Measurements from ENCODE around the gene CRYAA.
"Not testable (repeated sequence)": the region's sequence is repeated elsewhere in the genome, so short reads cannot be mapped to it uniquely, and the experiment has no call there.

The CRYAA gene, protein sequence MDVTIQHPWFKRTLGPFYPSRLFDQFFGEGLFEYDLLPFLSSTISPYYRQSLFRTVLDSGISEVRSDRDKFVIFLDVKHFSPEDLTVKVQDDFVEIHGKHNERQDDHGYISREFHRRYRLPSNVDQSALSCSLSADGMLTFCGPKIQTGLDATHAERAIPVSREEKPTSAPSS

DNA sequence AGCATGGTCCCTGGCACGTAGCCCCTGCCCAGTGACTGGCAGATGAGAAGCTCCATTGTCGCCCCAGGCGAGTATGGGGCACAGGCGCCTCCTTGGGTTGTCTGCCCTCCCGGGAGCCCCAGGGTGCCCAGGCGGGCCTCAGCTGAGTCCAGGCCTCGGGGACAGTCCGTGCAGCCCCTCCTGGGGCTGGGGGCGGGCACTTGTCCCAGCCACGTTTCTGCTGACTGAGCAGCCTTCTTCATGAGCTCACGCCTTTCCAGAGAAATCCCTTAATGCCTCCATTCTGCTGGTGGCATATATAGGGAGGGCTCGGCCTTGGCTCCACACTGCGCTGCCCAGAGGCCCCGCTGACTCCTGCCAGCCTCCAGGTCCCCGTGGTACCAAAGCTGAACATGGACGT, at the start of gene CRYAA:
Gene CRYAA, plus strand, starts transcription at position 301 of the 400 bp plus-strand sequence. Its CDS starts 92 bp downstream, at position 393.
- not testable (repeated sequence) for DNase-seq

DNA sequence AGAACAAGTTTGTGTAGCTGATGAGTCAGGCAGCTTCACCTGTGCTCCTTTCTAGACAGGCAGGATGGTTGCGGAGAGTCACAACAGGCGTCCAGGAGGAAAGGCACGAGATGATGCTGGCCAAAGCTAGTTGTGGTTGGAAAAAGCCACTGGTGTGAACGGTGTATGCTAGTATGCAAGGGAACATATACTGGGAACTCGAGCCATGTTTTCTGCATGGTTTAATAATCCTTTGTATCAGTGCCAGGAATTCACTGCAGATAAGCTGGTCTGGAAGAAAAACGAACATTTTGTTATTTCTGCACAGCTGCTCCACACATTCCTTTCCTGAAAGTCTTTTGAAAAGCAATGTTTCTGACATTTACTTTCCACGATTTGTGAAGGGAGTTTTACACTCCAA, 38.7 kb upstream of the CRYAA start:
- DNase-seq, result not testable (repeated sequence)

DNA sequence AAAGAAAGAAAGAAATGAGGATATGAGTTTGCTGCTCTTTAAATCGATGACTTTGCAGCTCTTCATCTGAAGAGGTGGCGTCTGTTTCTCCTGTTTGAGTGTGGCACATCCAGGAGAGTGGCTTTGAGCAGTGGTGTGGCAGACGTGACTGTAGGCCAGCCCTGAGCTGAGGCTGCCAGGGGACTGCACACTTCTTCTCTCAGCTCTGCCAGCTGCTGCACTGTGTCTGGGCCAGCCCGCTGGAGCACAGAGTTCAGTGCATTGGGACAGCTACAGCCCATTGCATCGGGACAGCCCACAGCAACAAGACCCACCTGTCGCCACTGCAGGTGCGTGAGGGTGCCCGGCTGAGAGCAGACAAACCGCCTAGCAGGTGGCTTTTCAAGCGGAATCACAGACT, 34.3 kb upstream of the CRYAA start:
- not testable (repeated sequence) for DNase-seq

DNA sequence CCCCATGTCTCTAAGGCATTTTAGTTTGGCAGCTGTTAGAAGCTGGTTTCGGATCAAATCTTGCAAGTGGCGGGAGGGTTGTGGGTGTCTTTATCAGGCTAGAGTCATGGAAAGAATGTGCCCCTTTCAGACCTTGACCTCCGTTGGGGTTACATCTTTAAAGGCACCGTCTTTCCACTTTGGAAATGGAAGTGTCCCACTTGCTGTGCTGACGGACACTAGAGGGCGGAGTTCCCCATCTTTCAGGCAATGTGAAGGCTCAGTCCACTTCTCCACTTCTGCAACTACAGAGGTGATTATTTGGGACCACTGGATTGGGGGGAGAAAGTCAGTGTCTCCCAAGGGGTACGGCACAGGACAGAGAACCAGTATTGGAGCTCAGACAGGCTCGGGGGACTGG, 29.9 kb upstream of the CRYAA start:
- DNase-seq, result not testable (repeated sequence)

DNA sequence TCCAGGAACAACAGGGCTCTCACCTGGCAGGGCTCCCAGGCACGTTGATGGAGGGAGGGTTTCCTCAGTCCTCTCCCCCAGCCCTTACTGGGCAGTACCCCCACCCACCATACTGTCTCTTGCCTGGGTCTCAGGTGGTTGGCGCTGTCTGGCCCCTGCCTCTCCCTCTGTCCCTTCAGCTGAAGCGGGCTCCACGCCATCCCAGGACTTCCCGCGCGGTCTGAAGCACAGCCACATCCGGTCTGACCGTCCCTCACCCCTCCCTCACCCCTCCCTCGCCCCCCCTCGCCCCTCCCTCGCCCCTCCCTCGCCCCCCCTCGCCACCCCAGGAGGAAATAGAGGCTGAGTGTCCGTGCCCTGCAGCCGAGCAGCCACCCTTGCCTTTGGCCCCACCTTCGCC, 27.4 kb upstream of the CRYAA start:
- DNase-seq, result not testable (repeated sequence)

DNA sequence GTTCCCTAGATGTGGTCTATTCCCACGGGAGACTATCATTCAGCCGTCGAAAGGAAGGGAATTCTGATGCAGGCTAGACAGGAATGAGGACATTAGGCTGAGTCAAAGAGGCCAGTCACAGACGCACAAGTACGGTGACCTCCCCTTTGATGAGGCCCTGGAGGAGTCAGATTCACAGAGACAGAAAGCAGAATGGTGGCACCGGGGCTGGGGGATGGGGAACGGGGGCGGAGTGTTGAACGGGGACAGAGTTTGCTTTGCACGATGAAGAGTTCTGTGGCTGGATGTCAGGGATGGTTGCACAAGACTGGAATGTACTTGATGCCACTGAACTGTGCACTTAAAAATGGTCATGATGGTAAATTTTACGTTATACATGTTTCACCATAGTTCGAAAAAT, 22.2 kb upstream of the CRYAA start:
- not testable (repeated sequence) for DNase-seq

DNA sequence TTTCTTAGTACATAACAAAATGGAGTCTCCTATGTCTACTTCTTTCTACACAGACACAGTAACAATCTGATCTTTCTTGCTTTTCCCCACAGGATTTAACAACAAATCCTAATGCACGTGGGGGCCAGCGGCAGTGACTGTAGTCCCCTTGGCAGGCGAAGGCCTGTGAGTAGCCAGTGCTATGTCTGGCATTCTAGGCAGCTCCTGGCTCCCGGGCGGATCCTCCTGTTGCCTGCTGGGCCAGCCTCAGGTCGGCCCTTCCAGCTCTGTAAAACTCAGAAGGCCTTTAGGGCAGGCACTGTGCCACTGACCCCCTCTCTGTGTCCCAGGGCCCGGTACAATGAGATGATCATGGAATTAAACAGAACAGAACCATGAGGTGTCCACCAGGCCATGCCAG, 20.8 kb upstream of the CRYAA start:
- DNase-seq, result not testable (repeated sequence)

DNA sequence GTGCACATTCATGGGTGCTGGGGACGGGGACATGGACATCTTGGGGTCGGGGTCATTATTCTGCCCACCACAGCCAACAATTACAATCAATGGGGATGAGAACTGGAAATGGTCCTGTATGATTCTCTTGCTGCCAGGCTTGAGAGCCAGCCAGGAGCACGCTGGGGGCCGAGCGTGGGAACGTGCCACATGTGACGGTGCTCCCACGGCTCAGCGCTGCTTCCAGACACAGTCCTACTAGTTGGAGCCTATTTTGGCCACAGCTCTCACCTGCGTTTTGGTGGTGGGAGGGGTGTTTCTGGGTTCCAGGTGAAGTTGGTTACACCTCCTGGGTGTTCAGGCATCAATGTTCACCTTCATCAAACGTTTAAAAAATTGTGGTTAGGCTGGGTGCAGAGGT, 19.5 kb upstream of the CRYAA start:
- DNase-seq, result not testable (repeated sequence)

DNA sequence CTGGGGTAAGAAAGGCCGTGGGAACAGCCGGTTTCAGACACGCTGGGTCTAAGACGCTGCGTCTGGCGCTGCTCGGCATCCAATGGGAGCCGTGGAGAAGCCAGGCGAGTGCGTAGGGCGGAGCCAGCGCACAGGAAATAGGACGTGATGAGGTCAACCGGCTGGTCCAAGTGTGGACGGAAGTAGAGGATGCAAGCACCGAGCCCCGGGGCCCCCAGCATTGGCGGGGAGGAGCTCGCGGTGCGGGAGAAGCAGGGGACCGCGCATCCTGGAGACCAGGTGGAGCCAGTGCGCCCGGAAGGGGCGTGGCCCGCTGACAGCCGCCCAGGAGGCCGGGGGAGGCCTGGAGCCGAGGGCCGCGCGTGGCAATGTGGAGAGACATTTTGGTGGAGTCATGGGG, 15.2 kb upstream of the CRYAA start:
- DNase-seq, result not testable (repeated sequence)

DNA sequence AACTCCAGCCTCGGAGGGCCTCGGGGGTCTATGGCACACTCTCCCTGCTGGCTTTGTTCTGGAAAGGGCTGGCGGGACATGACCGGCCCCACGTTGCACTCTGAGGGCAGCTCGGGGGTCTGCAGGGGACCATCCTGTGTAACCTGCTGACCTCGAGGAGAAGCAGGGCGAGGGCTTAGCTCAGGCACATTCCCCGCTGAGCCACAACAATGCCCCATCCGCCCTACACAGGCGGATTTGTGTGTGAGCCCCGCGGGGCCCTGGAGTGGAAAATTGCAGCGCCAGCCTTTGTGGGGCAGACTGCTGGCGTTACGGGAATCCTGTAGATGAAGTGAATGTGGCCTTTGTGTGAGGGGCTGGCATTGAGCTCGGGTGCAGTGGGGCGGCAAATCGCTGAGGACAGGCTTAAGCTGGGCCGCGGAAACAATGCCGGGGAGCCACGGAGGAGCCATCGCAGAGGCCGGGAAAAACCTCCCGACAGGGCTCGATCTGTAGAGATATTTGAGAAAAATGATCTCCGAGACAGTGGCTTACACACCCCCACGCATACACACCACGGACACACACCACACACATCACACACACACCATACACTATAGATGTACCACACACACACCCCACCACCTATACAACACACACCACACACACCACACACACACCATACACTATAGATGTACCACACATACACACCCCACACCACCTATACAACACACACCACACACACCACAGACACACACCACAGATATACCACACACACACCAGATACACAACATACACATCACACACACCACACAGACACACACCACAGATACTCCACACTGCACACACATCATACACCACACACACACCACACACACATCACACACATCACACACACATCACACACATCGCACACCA, 9.3 kb upstream of the CRYAA start:
- not testable (repeated sequence) for DNase-seq

DNA sequence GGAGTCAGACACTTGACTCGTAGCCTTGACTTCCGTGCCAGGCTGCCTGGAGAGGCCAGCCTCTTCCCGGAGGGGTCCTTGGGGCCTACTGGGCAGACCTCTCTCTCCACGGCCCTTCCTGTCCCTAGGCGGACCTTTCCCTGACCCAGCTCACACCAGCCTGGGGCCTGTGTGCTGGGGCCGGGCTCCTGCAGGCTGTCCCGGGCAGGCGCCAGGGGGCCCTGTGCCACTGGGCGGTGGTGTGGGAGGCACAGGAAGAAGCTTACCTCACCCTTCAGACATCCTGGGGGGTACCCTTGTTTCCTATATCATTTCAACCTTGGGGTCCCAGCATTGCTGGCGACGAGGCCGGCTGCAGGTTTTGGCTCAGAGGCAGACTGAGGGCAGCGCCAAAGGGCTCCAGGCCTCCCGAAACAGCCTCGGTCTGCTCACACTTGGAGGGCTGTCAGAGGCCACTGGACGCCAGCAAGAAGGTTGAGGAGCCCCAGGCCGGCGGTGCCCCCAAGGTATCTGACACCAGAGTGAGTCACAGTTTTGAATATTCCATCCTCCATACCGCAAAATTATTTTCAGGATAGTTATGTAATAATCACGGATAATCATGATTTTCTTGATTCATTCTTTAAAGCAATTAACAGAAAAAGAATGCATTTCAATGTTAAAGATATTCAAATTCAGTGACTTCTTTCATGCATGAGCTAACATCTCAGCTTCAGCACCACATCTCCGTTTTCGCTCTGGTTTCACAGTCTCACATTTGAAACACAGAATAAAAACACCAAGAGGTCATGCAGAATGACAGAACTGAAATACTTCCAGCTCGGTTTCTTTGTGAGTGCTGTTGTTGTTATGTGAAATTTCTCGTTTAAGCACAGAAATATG, 6.7 kb upstream of the CRYAA start:
- not testable (repeated sequence) for DNase-seq

DNA sequence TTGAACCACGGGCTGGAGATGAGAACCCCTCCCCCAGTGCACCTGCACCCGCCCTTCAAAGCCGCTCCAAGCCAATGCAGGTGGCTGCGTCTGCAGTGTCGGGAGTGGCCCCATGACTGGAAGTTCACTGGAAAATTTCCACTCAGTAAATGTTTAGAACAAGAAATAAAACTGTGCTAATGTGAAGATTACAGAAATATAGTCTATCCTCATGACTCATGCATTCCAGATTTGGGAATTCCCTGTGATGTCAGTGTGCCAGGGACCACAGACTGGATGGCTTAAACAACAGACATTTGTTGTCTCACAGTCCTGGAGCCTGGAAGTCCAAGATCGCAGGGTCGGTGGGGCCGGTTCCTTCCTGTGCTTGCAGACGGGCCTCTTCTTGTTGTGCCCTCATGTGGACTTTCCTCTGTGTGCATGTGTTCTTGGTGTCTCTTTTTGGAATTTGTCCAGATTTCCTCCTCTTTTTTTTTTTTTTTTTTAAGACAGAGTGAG, 6.1 kb upstream of the CRYAA start:
- DNase-seq, result not testable (repeated sequence)

DNA sequence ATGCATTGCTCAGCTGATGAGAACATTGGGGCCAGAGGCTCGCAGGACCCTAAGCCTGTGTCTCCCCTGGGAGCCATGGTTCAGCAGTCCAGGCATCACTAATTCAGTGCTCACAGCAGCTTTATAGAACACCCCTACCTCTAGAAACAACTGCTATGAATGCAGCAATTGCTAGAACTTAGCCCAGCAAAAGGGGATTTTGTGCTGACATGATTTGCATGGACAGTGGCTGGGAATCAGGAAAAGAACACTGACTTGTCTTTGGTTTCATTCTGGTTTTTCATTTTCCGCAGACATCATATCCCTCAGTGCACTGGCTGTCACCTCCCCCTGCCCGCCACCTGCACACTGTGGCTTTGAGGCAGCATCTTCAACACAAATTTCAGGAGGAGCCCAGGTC, 4.0 kb upstream of the CRYAA start:
- not testable (repeated sequence) for DNase-seq

DNA sequence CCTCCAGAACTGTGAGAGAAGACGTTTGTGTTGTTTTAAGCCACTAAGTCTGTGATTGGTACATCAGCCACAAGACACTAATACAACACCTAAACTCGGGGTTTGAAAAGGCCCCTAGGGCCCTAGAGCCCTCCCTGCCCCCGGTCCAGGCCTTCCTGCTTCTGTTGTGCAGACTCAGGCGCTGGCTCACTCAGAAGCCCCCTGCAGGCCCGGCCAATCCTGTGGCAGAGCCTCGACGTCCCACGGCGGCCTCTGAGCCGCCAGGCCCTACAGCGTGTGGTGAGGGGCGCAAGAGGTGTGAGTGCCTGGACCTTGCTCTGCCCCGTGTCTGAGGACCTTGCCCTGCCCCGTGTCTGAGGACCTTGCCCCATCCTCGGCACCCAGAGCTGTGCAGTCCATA, 3.1 kb upstream of the CRYAA start:
- not testable (repeated sequence) for DNase-seq

DNA sequence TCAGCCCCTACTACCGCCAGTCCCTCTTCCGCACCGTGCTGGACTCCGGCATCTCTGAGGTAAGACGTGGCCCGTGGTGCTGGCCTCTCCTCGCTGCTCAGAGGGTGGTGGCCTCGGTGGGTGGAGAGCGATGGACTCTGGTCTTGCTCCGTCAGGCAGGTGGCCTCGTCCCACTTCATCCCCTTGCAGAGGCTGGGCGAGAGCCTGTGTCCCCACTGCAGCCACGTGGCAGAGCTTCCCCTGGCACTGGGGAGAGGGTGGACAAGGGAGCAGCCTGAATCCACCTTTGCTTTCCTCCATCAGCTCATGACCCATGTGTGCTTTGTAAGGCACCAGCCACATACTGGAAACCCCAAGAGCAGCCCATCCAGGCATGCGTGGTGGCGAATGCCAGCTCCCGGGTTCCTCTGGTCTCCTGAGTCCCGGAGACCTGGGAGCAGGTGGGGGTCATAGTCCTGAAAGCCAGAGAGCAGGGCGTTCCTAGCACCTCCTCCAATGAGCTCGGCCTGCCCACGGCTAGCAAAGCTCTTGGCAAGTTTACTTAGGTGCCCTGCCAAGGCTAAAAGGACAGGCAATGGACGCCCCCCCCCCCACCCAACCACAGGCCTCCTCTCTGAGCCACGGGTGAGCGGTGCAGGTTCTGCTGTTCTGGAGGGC, 550 bp downstream of the CRYAA start:
- DNase-seq, result not testable (repeated sequence)

DNA sequence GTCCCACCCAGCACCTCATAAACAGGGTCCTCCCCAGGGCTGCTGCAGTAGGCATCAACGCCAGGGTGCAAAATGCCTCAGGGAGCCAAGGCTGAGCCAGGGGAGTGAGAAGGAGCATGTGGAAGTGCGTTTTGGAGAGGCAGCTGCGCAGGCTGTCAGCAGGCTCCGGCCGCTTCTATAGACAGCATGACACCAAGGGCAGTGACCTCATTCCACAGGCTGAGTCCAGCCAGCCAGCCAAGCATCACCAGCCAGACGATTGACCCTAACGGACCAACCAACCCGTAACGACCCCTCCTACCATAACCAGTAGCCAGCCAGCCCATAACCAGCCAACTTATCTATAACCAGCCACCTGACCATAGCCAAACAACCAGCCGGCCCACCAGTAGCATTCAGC, 1.1 kb downstream of the CRYAA start:
- not testable (repeated sequence) for DNase-seq

DNA sequence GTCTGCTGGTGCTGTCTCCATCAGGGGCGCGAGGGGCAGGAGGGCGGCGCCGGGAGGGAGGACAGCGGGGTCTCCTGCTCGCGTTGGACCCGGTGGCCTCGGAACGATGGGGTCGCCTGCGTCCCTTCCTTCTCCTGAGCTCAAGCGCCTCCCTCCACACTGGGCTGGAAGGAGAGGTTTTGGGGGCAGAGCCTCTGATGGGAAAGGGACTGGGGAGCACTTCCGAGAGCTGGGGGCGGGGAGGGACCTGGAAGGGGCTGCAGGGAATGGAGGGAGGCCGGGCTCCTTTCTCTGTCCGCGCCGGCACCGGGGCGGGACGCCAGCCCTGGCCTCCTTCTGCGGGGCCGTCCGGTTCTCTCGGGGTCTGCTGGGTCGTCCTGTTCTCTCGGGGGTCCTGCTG, 4.0 kb downstream of the CRYAA start:
- DNase-seq, result not testable (repeated sequence)

DNA sequence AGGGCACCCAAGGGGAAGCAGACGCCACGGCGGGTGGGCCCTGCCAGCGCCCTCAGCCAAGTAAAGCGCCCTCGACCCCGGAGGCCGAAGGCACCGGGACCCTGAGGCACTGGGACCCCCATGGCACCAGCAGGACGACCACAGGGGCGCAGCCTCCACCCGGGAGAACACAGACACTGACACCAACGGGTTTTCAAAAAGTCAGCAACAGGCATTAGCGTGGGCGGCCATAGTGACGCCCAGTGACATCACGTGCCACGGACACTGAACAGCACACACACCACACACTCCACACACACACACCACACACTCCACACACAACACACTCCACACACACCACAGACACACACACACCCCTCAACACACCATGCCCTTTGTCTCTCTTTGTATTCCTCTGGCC, 4.6 kb downstream of the CRYAA start:
- DNase-seq, result not testable (repeated sequence)

DNA sequence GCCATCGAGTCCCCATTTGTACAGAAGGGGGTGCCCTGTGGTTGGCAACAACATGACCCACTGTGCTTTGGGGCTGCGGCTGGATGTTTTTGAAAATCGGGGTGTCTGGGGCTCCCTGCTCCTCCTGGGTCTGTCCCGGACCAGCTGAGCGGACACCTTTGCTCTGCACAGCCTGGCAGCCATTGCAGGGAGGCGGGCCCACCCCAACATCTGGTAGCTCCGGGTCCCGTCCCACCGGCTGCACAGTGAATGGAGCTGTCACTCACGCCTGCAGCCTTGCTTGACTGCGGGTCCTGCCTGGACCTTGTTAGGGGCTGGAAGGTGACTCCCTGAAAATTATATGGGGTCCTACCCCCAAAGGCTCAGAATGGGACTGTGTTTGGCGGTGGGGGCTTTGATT, 5.1 kb downstream of the CRYAA start:
- DNase-seq, result not testable (repeated sequence)

DNA sequence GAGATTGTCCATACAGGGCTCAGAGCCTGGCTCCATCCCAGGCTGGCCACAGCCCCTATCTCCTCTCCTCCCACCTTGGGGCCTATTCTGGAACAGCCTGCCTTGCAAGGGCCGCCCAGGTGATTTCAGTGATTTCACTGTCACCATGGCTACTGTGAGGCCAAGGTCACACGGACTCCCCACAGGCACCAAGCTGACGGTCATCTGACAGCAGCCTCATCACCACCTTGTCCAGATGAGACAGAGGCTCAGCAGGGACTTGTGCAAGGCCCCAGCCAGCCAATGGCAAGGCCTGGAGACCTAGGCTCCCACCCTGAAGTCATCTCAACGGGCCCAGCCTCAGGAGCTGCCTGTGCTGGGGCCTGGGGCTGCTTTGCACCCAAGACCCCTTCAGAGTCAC, 6.2 kb downstream of the CRYAA start:
- not testable (repeated sequence) for DNase-seq

DNA sequence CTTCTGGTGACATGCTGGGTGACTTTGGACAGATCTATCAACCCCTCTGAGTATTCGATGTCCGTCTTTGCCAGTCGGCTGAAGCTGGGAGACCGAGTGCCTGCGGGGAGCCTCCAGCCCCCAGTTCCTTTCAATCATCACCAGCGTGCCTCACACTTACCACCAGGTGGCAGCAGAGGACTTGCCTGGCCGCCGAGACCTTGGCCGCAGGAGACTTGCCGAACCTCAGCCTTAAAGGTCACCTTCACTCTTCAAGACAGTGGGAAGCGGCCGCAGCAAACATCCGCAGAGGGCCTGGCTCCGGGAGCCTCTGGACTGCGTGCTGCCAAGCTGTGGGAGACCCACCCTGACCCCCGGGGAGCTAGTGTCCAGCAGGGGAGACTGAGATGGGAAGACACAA, 7.8 kb downstream of the CRYAA start:
- not testable (repeated sequence) for DNase-seq
